Progenitor cell of endocrine pancreas (in vitro differentiated cells): Measurements from ENCODE around the gene IRS1. TPM values are rescaled to one million over a fixed set of nuclear protein-coding genes. Genes with fewer than 3 reads are reported as not detected.

Experiments used
- DNase-seq: peaks from one replicate; pipeline ENCODE4 v3.0.0; 2021; ENCODE audit warnings: low spot score; ENCODE audit not compliant: unreplicated experiment
- H3K27ac Mint-ChIP-seq: 2 replicates; pipeline ENCODE4 v1.8.0; 2021; ENCODE audit warnings: mild to moderate bottlenecking, moderate library complexity, mixed read lengths
- H3K27me3 Mint-ChIP-seq: 2 replicates; pipeline ENCODE4 v1.8.0; 2021; ENCODE audit warnings: mixed read lengths
- H3K36me3 Mint-ChIP-seq: 2 replicates; pipeline ENCODE4 v1.8.0; 2022; ENCODE audit warnings: mixed read lengths; ENCODE audit not compliant: insufficient read depth
- H3K4me1 Mint-ChIP-seq: 2 replicates; pipeline ENCODE4 v1.8.0; 2021; ENCODE audit warnings: low read depth, mixed read lengths
- H3K4me3 Mint-ChIP-seq: 2 replicates; pipeline ENCODE4 v1.8.0; 2021; ENCODE audit warnings: low read depth, mild to moderate bottlenecking, moderate library complexity, mixed read lengths
- H3K9me3 Mint-ChIP-seq: 2 replicates; pipeline ENCODE4 v1.8.0; 2021; ENCODE audit warnings: low read depth, mixed read lengths
- total RNA-seq: library from RNA; stranded (reverse); gene quantifications from 2 replicates; pipeline ENCODE4 v1.2.1, GENCODE V29; 2021
- TF ChIP-seq, protein P1 (sequence below): fragments of 200-600 bp; sonication (generic); IDR thresholded peaks from one replicate; pipeline ENCODE4 v1.5.0; 2021; ENCODE audit warnings: antibody characterized with exemption, mild to moderate bottlenecking; ENCODE audit not compliant: unreplicated experiment

The IRS1 gene
- total RNA-seq, 1 donor from 2014 or later: 17.1 TPM

DNA sequence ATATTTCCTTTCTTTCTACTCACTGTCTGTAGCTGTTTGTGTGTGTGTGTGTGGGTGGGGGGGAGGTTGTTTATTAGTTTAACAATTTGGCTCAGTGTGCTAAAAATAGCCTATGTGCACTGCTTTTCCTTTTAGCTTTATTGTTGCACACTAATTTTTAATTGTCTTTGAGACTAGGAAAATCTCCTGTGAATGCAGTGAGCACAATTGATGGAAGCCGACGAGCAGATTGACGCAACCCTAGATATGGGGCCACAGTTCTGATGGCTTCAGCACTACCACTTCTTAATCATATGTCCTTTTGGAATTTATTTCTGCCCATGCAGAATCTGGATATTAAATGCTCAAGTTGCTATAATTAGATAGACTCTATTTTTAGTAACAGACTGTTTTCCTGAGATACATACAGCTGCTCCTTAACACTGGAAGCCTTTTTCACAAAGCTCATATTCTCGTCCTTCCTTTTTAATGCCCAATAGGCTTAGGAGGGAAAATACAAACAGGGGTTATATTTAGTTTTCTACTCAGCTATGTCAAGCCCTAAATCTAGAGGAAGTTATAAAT, 109.1 kb downstream of the IRS1 start:
- TF ChIP-seq, protein P1, sequence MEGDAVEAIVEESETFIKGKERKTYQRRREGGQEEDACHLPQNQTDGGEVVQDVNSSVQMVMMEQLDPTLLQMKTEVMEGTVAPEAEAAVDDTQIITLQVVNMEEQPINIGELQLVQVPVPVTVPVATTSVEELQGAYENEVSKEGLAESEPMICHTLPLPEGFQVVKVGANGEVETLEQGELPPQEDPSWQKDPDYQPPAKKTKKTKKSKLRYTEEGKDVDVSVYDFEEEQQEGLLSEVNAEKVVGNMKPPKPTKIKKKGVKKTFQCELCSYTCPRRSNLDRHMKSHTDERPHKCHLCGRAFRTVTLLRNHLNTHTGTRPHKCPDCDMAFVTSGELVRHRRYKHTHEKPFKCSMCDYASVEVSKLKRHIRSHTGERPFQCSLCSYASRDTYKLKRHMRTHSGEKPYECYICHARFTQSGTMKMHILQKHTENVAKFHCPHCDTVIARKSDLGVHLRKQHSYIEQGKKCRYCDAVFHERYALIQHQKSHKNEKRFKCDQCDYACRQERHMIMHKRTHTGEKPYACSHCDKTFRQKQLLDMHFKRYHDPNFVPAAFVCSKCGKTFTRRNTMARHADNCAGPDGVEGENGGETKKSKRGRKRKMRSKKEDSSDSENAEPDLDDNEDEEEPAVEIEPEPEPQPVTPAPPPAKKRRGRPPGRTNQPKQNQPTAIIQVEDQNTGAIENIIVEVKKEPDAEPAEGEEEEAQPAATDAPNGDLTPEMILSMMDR: no peak
- Mint-ChIP-seq H3K9me3 (peaks cover 7% of the 10 kb centered on the region), H3K27me3 (peaks cover 3% of the 10 kb centered on the region), H3K4me3 (no peak overlapping the region), H3K27ac (no peak overlapping the region), H3K4me1 (peaks cover 12% of the 10 kb centered on the region), H3K36me3 (no peaks in the 10 kb centered on the region)
- no peak for DNase-seq

DNA sequence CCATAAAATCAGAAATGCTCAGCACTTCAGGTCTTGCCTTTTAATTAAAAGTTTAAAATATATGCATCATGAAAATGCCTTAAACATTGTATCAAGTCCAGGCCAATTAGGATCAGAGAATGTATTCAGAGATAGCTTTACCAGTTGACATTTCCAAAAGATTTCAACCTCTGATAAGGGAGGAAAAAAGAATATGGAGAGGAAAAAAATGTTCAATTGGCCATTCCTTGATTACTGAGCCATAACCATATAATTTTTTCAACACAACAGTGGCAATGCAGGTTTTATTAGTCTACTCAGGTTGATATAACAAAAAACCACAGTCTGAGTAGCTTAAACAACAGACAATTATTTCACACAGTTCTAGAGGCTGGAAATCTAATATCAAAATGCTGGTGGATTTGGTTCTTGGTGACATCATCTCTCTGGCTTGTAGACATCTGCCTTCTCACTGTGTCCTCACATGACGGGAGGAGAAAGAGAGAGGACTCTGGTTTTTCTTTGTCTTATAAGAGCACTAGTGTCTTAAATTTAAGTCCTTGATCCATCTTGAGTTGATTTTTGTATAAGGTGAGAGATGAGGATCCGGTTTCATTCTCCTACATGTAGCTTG, 111.9 kb downstream of the IRS1 start:
- Mint-ChIP-seq H3K36me3 (no peaks in the 10 kb centered on the region), H3K27ac (no peak overlapping the region), H3K4me1 (no peaks in the 10 kb centered on the region), H3K4me3 (no peak overlapping the region), H3K9me3 (peaks cover 10% of the 10 kb centered on the region), H3K27me3 (peaks cover 3% of the 10 kb centered on the region)
- DNase-seq: no peak
- TF ChIP-seq, protein P1: no peak

DNA sequence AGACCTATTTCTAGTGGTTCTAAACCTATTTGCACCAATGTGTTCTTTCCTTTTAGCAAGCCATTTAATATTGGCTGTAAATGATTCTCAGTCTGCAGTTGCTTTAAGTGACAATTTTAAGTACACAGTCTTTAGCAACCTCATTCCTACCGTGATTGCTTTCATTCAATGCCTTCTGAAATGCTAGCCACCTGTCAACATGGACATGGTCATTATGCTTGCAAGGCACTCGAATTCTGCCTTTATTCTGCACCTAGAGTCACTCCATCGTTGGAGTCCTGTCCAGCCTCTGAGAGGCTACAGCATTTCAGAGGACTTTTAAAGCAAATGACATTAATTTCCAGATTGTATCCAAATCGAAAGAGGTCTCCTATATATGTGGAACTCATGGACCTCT, 115.1 kb downstream of the IRS1 start:
- no peak overlapping the region for H3K4me3 Mint-ChIP-seq
- no peak overlapping the region for H3K27ac Mint-ChIP-seq
- H3K27me3 Mint-ChIP-seq: no peaks in the 10 kb centered on the region
- H3K36me3 Mint-ChIP-seq: no peaks in the 10 kb centered on the region
- no peak for DNase-seq
- peaks cover 10% of the 10 kb centered on the region for H3K9me3 Mint-ChIP-seq
- TF ChIP-seq, protein P1: no peak
- peaks cover 5% of the 10 kb centered on the region for H3K4me1 Mint-ChIP-seq

DNA sequence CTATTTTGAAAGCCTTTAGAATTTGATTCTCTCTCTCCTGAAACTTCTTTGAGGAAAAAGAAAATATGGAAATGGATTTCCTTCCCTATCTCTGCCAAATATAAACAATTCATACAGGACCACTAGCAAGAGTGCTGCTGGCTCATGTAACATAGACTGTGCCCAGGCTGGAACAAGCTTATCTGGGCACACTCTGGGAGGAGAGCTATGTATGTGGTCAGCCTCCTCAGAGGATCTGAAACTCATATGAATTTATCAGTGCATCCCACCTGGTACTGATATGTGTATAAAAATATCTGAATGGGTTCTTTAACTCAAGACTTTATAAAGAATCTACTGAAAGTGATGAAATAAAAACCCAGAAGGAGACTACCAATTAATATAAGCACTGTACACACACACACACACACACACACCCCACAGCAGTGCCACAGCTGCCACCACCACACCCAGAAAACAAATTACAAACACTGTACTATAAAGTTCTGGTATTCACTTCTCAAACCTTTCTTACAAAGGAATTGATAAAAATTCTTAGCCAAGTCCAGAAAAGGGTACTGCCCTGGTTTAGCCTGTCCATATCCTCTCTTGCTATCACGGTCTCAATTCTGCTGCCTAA, 115.6 kb downstream of the IRS1 start:
- H3K9me3 Mint-ChIP-seq: peaks cover 10% of the 10 kb centered on the region
- no peak overlapping the region for H3K4me3 Mint-ChIP-seq
- H3K27me3 Mint-ChIP-seq: no peaks in the 10 kb centered on the region
- TF ChIP-seq, protein P1: no peak
- H3K27ac Mint-ChIP-seq: no peak overlapping the region
- H3K36me3 Mint-ChIP-seq: no peaks in the 10 kb centered on the region
- no peak for DNase-seq
- H3K4me1 Mint-ChIP-seq: peaks cover 5% of the 10 kb centered on the region

DNA sequence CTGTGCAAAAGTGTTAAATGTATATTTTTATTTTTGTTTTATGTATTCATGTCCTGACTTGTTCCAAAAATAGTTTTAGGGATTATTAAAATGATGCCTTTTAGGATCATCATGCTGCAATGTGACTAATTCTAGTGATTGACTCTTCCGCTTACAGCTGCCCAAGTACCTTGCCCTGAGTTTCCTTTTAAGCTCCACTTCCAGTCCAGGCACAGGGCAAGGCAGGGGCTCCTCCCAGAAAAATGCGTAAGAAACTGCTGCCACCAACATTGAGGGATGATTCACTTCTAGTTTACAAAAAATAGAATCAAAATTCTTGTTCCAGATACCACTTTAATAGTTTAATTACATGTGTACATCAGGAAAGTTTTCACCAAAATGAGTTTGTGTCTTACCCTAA, 116.4 kb downstream of the IRS1 start:
- no peak for DNase-seq
- H3K27me3 Mint-ChIP-seq: no peaks in the 10 kb centered on the region
- H3K27ac Mint-ChIP-seq: no peak overlapping the region
- peaks cover 9% of the 10 kb centered on the region for H3K4me1 Mint-ChIP-seq
- no peak overlapping the region for H3K4me3 Mint-ChIP-seq
- TF ChIP-seq, protein P1: no peak
- H3K9me3 Mint-ChIP-seq: peaks cover 7% of the 10 kb centered on the region
- H3K36me3 Mint-ChIP-seq: no peaks in the 10 kb centered on the region

Other genes with a start within 250 kb of the IRS1 start
- 31.0 and 32.7 TPM in 2 replicates for gene RHBDD1, start 36.2 kb upstream of the IRS1 start, total RNA-seq